GM19025 (cell line): ENCODE results near the gene MRTFA.
"Not testable (repeated sequence)": the region's sequence is repeated elsewhere in the genome, so short reads cannot be mapped to it uniquely, and the experiment has no call there.

Experiments
- ATAC-seq: cut with Tn5 transposase; IDR thresholded peaks from one replicate; pipeline ENCODE4 v1.9.1; 2021; ENCODE audit warnings: mild to moderate bottlenecking, low read depth, moderate library complexity; ENCODE audit not compliant: unreplicated experiment

The MRTFA gene

GRCh38 chr22:40567106-40567505, 69.4 kb downstream of the MRTFA start:
- no peak for ATAC-seq

DNA sequence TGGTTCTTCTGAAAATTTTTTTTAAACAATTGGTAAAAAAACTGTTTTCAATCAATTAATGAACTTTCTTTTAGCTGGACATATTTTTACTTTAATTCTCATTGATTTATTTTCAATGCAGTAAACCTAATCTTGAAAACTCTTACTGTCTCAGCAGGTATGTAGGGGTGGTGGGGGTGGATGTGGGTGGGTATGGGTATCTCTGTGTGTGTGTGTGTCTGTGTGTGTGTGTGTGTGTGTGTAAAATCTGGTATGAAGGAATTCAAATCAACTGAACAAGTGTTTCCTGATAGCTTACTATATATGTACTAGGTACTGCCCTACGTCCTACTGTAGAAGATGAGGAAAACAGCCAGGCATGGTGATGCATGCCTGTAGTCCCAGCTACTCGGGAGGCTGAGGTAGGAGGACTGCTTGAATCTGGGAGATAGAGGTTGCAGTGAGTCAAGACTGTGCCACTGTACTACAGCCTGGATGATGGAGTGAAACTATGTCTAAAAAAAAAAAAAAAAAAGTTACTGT, 75.5 kb downstream of the MRTFA start:
- no peak for ATAC-seq

GRCh38 chr22:40560551-40560950, 76.0 kb downstream of the MRTFA start:
- ATAC-seq: no peak

GRCh38 chr22:40557972-40558371, 78.5 kb downstream of the MRTFA start:
- ATAC-seq: no peak

- ATAC-seq: no peak
Measured at GRCh38 chr22:40556641-40557040, 79.9 kb downstream of the MRTFA start.

GRCh38 chr22:40554023-40554422, 82.5 kb downstream of the MRTFA start:
- not testable (repeated sequence) for ATAC-seq

GRCh38 chr22:40553014-40553554, 83.4 kb downstream of the MRTFA start:
- no peak for ATAC-seq

- no peak for ATAC-seq
Measured at GRCh38 chr22:40552070-40552469, 84.4 kb downstream of the MRTFA start.

DNA sequence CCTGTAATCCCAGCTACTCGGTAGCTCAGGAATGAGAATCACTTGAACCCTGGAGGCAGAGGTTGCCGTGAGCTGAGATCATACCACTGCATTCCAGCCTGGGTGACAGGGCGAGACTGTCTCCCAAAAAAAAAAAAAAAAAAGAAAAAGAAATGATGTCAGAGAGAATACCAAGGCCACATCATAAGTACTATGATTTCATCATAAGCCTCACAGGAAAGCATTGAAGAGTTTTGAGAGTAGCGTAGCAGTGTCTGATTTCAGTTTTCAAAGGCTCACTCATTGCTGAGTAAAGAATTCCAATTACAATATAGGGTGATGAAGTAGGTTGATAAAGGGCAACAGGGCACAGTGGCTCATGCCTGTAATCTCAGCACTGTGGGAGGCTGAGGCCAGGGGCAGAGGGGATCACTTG, 88.8 kb downstream of the MRTFA start:
- ATAC-seq: no peak

- ATAC-seq: no peak
Measured at GRCh38 chr22:40544758-40545157, 91.8 kb downstream of the MRTFA start.

GRCh38 chr22:40542821-40543540, 93.5 kb downstream of the MRTFA start:
- ATAC-seq: no peak

- ATAC-seq: no peak
Measured at GRCh38 chr22:40541300-40541699, 95.2 kb downstream of the MRTFA start.

DNA sequence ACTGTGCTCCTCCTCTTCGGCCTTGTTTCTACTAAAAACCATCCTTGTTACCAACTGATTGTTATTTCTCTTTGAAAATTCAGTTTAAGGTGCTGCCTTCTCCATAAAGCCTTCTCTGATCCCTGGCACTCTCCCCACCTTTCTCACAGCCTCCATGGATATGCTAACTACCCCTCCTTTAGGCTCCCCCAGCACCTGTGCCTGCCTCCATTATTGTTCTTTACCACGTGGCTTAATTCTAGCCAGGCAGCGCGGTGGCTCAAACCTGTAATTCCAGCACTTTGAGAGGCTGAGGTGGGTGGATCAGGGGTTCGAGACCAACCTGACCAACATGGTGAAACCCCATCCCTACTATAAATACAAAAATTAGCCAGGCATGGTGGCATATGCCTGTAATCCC, 96.3 kb downstream of the MRTFA start:
- no peak for ATAC-seq

- ATAC-seq: not testable (repeated sequence)
Measured at GRCh38 chr22:40536149-40536548, 100.4 kb downstream of the MRTFA start.

DNA sequence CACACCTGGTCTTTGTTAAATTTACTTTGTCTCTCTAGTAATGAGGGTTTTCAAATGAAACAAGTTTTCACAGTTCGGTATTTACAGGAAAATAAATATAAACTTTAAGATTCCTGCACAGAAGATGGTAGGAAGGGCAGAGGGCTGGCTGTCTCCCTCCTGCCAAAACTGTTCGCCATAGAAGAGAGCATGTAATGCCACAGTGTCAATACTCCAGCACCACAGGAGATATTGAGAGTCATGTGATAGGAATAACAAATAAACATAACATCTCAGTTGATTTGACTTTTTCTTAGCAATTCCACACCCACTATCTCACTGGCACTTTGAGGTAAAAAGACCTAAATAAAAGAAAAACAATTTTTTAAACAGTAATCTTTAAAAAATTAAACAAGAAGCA, 100.9 kb downstream of the MRTFA start:
- ATAC-seq: no peak

DNA sequence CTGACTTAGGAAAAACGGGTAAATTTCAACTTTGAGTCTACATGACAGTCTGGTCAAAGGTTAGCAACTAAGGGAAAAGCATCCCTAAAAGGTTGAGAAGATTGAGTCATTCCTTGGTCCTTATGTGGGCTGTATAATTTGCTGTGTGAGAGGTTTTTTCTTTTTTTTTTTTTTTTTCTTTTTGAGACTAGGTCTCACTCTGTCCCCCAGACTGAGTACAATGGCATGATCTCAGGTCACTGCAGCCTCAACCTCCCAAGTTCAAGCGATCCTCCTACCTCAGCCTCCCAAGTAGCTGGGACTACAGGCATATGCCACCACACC, 101.4 kb downstream of the MRTFA start:
- no peak for ATAC-seq

- no peak for ATAC-seq
Measured at GRCh38 chr22:40534379-40535188, 101.9 kb downstream of the MRTFA start.

GRCh38 chr22:40533712-40534378, 102.7 kb downstream of the MRTFA start:
- no peak for ATAC-seq

- ATAC-seq: no peak
Measured at GRCh38 chr22:40531951-40532900, 104.3 kb downstream of the MRTFA start.

DNA sequence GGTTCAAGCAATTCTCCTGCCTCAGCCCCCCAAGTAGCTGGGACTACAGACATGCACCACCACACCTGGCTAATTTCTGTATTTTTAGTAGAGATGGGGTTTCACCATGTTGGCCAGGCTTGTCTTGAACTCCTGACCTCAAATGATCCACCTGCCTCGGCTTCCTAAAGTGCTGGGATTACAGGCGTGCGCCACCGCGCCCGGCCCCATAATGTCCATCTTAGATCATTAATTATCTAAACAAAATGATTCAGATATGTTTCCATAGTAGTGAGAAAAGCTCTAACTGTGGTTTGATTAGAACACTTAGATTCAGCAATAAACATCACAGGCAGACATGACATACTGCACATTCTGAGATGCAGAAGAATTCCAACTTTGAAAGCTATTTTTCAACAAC, 106.1 kb downstream of the MRTFA start:
- ATAC-seq: not testable (repeated sequence)
